Neutrophil (primary cell): Measurements from ENCODE around the gene TNFSF10.

Experiments used
- H3K27ac ChIP-seq: fragments of 200-600 bp; sonication (generic); 2 replicates; pipeline ENCODE4 v1.5.1; 2016; ENCODE audit warnings: mild to moderate bottlenecking, moderate library complexity
- H3K27me3 ChIP-seq: fragments of 200-600 bp; sonication (generic); 2 replicates; pipeline ENCODE4 v1.6.0; 2016; ENCODE audit warnings: mild to moderate bottlenecking
- H3K36me3 ChIP-seq: fragments of 200-600 bp; sonication (generic); 2 replicates; pipeline ENCODE4 v1.5.1; 2017
- H3K4me1 ChIP-seq, 2 experiments: fragments of 200-600 bp in 1 of 2; sonication (generic) in 1 of 2; 1 replicate in 1 of 2; 2 replicates in 1 of 2; pipeline versions ENCODE4 v1.5.1 to v1.6.1; 2013 to 2016; ENCODE audit warnings: low read depth in 1 of 2, low read length in 1 of 2, mild to moderate bottlenecking in 1 of 2, moderate library complexity in 1 of 2; ENCODE audit not compliant: control insufficient read depth in 1 of 2, insufficient read depth in 1 of 2
- H3K4me3 ChIP-seq, 2 experiments: fragments of 200-600 bp in 1 of 2; sonication (generic) in 1 of 2; 1 replicate in 1 of 2; 2 replicates in 1 of 2; pipeline ENCODE4 v1.5.1; 2013 to 2016; ENCODE audit warnings: low read depth in 1 of 2, low read length in 1 of 2, mild to moderate bottlenecking in 1 of 2, moderate library complexity in 1 of 2
- H3K9me3 ChIP-seq: fragments of 200-600 bp; sonication (generic); 2 replicates; pipeline ENCODE4 v1.5.1; 2016
- CTCF ChIP-seq: fragments of 200-600 bp; sonication (generic); IDR thresholded peaks from 2 replicates; pipeline ENCODE4 v1.5.1; 2016; ENCODE audit warnings: antibody characterized with exemption

Gene TNFSF10

GRCh38 chr3:172562871-172563865, 39.9 kb upstream of the TNFSF10 start:
- peaks cover 35 to 42% of the 10 kb centered on the region in 2 experiments for H3K4me1 ChIP-seq
- no peaks in the 10 kb centered on the region for H3K36me3 ChIP-seq
- no peaks in the 10 kb centered on the region for H3K9me3 ChIP-seq
- TF ChIP-seq CTCF: no peak
- no peaks in the 10 kb centered on the region for H3K27me3 ChIP-seq
- H3K4me3 ChIP-seq: peak overlapping the region; percentile 50 to 51
- H3K27ac ChIP-seq: peak overlapping the region; percentile 77

- Histone ChIP-seq H3K4me3 (peak overlapping the region; percentile 50 to 51), H3K4me1 (peaks cover 39 to 51% of the 10 kb centered on the region in 2 experiments), H3K27me3 (no peaks in the 10 kb centered on the region), H3K36me3 (no peaks in the 10 kb centered on the region), H3K9me3 (no peaks in the 10 kb centered on the region), H3K27ac (peak overlapping the region; percentile 77)
- no peak for TF ChIP-seq CTCF
These were observed 38.8 kb upstream of the TNFSF10 start for GRCh38 chr3:172561897-172562640.

GRCh38 chr3:172560586-172560985, 37.4 kb upstream of the TNFSF10 start:
- Histone ChIP-seq H3K36me3 (no peaks in the 10 kb centered on the region), H3K27ac (no peak overlapping the region), H3K9me3 (no peaks in the 10 kb centered on the region), H3K27me3 (no peaks in the 10 kb centered on the region), H3K4me1 (peaks cover 39 to 52% of the 10 kb centered on the region in 2 experiments), H3K4me3 (no peak overlapping the region)
- no peak for TF ChIP-seq CTCF

- Histone ChIP-seq H3K9me3 (no peaks in the 10 kb centered on the region), H3K4me3 (no peak overlapping the region), H3K36me3 (no peaks in the 10 kb centered on the region), H3K4me1 (peaks cover 39 to 52% of the 10 kb centered on the region in 2 experiments), H3K27me3 (no peaks in the 10 kb centered on the region), H3K27ac (no peak overlapping the region)
- no peak for TF ChIP-seq CTCF
These were observed 36.8 kb upstream of the TNFSF10 start for GRCh38 chr3:172560026-172560425.

- Histone ChIP-seq H3K36me3 (no peaks in the 10 kb centered on the region), H3K27me3 (no peaks in the 10 kb centered on the region), H3K4me1 (peaks cover 38 to 47% of the 10 kb centered on the region in 2 experiments), H3K4me3 (no peak overlapping the region), H3K9me3 (no peaks in the 10 kb centered on the region), H3K27ac (no peak overlapping the region)
- no peak for TF ChIP-seq CTCF
These were observed 35.8 kb upstream of the TNFSF10 start for GRCh38 chr3:172559020-172559419.
